Mesenchymal stem cell (in vitro differentiated cells and primary cell): ENCODE data around the gene UPF1.
A peak's percentile ranks its signal among the peaks of the same experiment; 100 is the strongest.

Source experiments
- DNase-seq: peaks from one replicate; pipeline ENCODE4 v3.0.0-alpha.2; 2013
- H2AFZ ChIP-seq: one replicate; pipeline ENCODE4 v1.6.1; 2013; ENCODE audit warnings: low read depth, mild to moderate bottlenecking, control low read depth, inconsistent platforms, low read length, moderate library complexity
- H2AK5ac ChIP-seq: 2 replicates; pipeline ENCODE4 v1.6.1; 2013; ENCODE audit warnings: low read length, moderate library complexity, mild to moderate bottlenecking, inconsistent platforms; ENCODE audit not compliant: severe bottlenecking
- H2BK120ac ChIP-seq: one replicate; pipeline ENCODE4 v1.6.1; 2013; ENCODE audit warnings: low read depth, mild to moderate bottlenecking, inconsistent platforms, low read length, moderate library complexity
- H2BK12ac ChIP-seq, 2 experiments: one replicate each; pipeline ENCODE4 v1.6.1; 2013; ENCODE audit warnings: inconsistent platforms in 2 of 2, low read length in 2 of 2, mild to moderate bottlenecking in 2 of 2, moderate library complexity in 2 of 2, control low read depth in 1 of 2
- H2BK15ac ChIP-seq: one replicate; pipeline ENCODE4 v1.6.1; 2013; ENCODE audit warnings: mild to moderate bottlenecking, low read depth, inconsistent platforms; ENCODE audit not compliant: poor library complexity, severe bottlenecking
- H2BK5ac ChIP-seq: 2 replicates; pipeline ENCODE4 v1.6.1; 2013; ENCODE audit warnings: low read depth, mild to moderate bottlenecking, low read length, control low read depth, inconsistent platforms; ENCODE audit not compliant: poor library complexity, severe bottlenecking
- H3K14ac ChIP-seq, 2 experiments: one replicate each; pipeline ENCODE4 v1.6.1; 2013; ENCODE audit warnings: inconsistent platforms in 2 of 2, low read length in 2 of 2, control low read depth in 1 of 2, mild to moderate bottlenecking in 1 of 2, moderate library complexity in 1 of 2
- H3K18ac ChIP-seq, 2 experiments: one replicate each; pipeline ENCODE4 v1.6.1; 2013; ENCODE audit warnings: inconsistent platforms in 2 of 2, low read length in 2 of 2, control low read depth in 1 of 2, low read depth in 1 of 2, mild to moderate bottlenecking in 1 of 2
- H3K23ac ChIP-seq, 2 experiments: one replicate each; pipeline ENCODE4 v1.6.1; 2013; ENCODE audit warnings: inconsistent platforms in 2 of 2, low read length in 2 of 2, mild to moderate bottlenecking in 2 of 2, moderate library complexity in 2 of 2, control low read depth in 1 of 2
- H3K27ac ChIP-seq: 2 replicates; pipeline ENCODE4 v1.5.1; 2013; ENCODE audit warnings: mild to moderate bottlenecking, moderate library complexity, low read length, control low read depth, inconsistent platforms; ENCODE audit not compliant: poor library complexity, severe bottlenecking
- H3K27me3 ChIP-seq, 2 experiments: 2 replicates each; pipeline versions ENCODE4 v1.6.1 to v1.7.0; 2013; ENCODE audit warnings: low read length in 2 of 2, mild to moderate bottlenecking in 2 of 2, moderate library complexity in 2 of 2, control low read depth in 1 of 2, inconsistent platforms in 1 of 2; ENCODE audit not compliant: control insufficient read depth in 1 of 2, insufficient read depth in 1 of 2
- H3K36me3 ChIP-seq, 2 experiments: 2 replicates each; pipeline versions ENCODE4 v1.6.1 to v1.7.0; 2013; ENCODE audit warnings: low read length in 2 of 2, control low read depth in 1 of 2, inconsistent platforms in 1 of 2, low read depth in 1 of 2, mild to moderate bottlenecking in 1 of 2; ENCODE audit not compliant: insufficient read depth in 2 of 2, control insufficient read depth in 1 of 2
- H3K4ac ChIP-seq, 2 experiments: one replicate each; pipeline ENCODE4 v1.6.1; 2013; ENCODE audit warnings: inconsistent platforms in 2 of 2, low read length in 2 of 2, mild to moderate bottlenecking in 2 of 2, moderate library complexity in 2 of 2, control low read depth in 1 of 2, low read depth in 1 of 2
- H3K4me1 ChIP-seq: 2 replicates; pipeline ENCODE4 v1.6.1; 2013; ENCODE audit warnings: low read depth, low read length, control low read depth; ENCODE audit not compliant: control insufficient read depth, insufficient read depth
- H3K4me2 ChIP-seq: 2 replicates; pipeline ENCODE4 v1.6.1; 2013; ENCODE audit warnings: low read length, mild to moderate bottlenecking, inconsistent platforms; ENCODE audit not compliant: poor library complexity, severe bottlenecking
- H3K4me3 ChIP-seq, 2 experiments: 2 replicates each; pipeline versions ENCODE4 v1.5.1 to v1.7.0; 2013; ENCODE audit warnings: low read length in 2 of 2, mild to moderate bottlenecking in 2 of 2, control low read depth in 1 of 2, low read depth in 1 of 2; ENCODE audit not compliant: insufficient read depth in 1 of 2
- H3K79me1 ChIP-seq: replicated peaks from 2 replicates; pipeline ENCODE4 v1.6.1; 2013; ENCODE audit warnings: mild to moderate bottlenecking, control low read depth, low read length, inconsistent platforms; ENCODE audit not compliant: poor library complexity, severe bottlenecking
- H3K9ac ChIP-seq: 2 replicates; pipeline ENCODE4 v1.7.0; 2013; ENCODE audit warnings: mild to moderate bottlenecking, low read length, moderate library complexity
- H3K9me3 ChIP-seq: 2 replicates; pipeline ENCODE4 v1.7.0; 2013; ENCODE audit warnings: mild to moderate bottlenecking, low read length; ENCODE audit not compliant: control insufficient read depth
- H4K8ac ChIP-seq: one replicate; pipeline ENCODE4 v1.6.1; 2013; ENCODE audit warnings: inconsistent platforms, mild to moderate bottlenecking, low read length, moderate library complexity
- H4K91ac ChIP-seq: one replicate; pipeline ENCODE4 v1.6.1; 2013; ENCODE audit warnings: mild to moderate bottlenecking, low read length, inconsistent platforms
- WGBS: methylation state at CpG from one replicate; pipeline ENCODE4 v1.1.7; 2013; ENCODE audit warnings: mixed read lengths; 5-methylcytosine and 5-hydroxymethylcytosine counted together

UPF1 gene

DNA sequence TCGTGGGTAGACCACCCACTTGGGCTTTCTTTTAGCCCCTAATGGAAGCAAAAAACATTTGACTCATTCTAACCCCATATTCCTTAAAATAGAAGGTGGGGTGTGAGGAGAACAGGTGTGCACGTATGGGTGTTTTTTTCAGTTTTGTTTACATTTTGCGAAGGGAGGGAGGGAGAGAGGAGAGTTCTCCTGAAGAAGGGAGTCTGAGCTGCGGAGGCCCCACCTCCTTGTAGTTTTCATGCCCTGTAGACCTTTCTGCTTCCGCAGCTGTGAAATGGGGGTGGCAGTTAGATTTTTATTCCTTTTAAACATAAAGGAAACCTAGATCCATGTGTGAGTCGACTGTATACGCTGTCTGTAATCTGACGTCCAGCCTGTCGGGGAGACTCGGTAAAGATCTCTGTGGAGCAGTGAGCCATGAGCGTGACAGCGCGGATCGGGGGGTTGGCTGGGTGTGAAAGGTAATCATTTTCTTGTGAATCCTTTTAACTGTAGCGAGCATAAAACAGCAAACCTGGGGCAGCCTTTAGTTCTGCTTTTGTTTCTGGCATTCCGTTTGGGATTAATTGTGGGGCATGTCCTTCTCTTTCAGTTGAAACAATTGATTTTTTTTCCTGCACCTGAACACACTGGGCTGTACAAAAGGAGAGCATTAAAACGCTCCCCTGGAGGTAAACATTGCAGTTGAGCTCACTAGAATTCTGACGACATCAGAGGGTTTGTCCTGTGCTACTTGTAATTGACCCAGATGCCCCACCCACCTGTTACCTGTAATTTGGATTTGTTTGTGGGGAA lies 2.3 kb downstream of the UPF1 start:
- Histone ChIP-seq H4K91ac (no peak overlapping the region), H3K4me2 (peak overlapping the region; percentile 92), H3K9me3 (no peaks in the 10 kb centered on the region), H4K8ac (no peak overlapping the region), H3K27me3 (no peaks in the 10 kb centered on the region), H2AFZ (no peak overlapping the region), H3K27ac (no peak overlapping the region), H2BK120ac (no peak overlapping the region), H3K4me3 (peak overlapping the region in 1 of 2 experiments; percentile 92), H3K36me3 (peaks cover 16 to 18% of the 10 kb centered on the region in 2 experiments), H3K4me1 (peaks cover 17% of the 10 kb centered on the region), H3K79me1 (peaks cover 1% of the 10 kb centered on the region), H2AK5ac (no peak overlapping the region), H3K14ac (no peak overlapping the region), H2BK12ac (no peak overlapping the region), H3K9ac (peak overlapping the region; percentile 95), H3K4ac (no peak overlapping the region), H3K23ac (no peak overlapping the region), H3K18ac (no peak overlapping the region), H2BK15ac (no peak overlapping the region), H2BK5ac (no peak overlapping the region)
- 58% methylated on average over 18 of the region's 18 CpGs for WGBS
- DNase-seq = peak; percentile 21

DNA sequence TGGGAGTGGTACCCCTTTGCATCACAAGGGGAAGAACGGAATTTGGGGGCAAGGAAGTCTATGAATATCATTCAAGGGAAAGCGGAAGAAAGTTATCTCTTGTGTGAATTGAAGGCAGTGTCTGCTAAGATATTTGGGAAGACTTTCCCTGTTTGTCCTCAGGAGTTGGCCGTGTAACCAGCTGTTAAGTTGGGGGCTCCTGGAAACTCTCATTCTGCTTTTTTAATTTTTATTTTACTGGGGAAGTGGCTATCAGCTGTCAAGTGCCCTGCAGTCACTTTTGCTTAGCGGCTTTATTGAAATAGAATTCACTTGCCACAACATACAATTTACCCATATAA lies 2.9 kb downstream of the UPF1 start:
- Histone ChIP-seq H2BK5ac (no peak overlapping the region), H3K4me2 (peak overlapping the region; percentile 92), H2BK12ac (no peak overlapping the region), H3K4me1 (peaks cover 21% of the 10 kb centered on the region), H3K27me3 (no peaks in the 10 kb centered on the region), H3K23ac (no peak overlapping the region), H2AK5ac (no peak overlapping the region), H3K4me3 (peak overlapping the region in 1 of 2 experiments; percentile 92), H3K4ac (no peak overlapping the region), H3K14ac (no peak overlapping the region), H3K9me3 (no peaks in the 10 kb centered on the region), H4K91ac (no peak overlapping the region), H2BK120ac (no peak overlapping the region), H2BK15ac (no peak overlapping the region), H3K18ac (no peak overlapping the region), H4K8ac (no peak overlapping the region), H3K36me3 (peaks cover 20 to 21% of the 10 kb centered on the region in 2 experiments), H3K9ac (peak overlapping the region; percentile 95), H3K79me1 (peaks cover 3% of the 10 kb centered on the region), H2AFZ (no peak overlapping the region), H3K27ac (no peak overlapping the region)
- DNase-seq = no peak
- 89% methylated on average over 4 of the region's 4 CpGs for WGBS

DNA sequence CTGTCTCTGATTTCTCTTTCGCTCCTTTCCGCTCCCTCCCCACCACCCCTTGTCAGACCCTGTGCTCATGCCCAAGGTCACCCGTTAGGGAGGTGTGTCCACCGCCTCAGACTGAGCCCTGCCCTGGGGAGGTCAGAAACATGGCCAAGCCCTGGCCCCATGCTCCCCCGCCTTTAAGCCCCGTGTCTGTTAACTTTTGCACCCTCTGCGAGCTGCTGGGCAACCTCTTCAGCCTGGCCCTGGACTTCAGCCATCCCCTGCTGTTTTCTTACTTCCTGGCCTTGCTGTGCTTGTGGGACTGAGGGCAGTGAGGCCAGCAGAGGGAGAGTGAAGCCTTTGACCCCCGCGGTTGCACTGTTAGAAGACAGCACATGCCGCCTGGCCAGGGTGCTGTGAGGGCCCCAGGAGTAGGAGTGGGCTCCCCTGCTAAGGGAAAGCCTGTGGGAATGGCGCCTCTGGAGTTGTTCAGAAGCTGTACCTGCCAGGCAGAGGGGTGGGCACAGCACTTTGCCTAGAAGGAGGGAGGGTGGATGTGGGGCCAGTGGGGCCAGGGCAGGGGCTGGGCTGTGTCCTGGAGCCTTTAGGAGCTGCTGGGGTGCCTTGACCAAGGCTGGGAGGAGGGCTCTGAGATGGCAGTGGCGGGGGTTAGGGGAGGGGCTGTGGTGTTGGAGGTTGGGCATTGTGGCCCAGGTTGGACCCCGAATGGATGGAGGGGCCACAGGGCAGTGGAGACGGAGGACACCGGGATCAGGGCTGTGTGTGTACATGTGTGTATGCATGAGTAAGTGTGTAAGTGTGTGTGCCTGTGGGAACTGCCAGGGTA lies 7.9 kb downstream of the UPF1 start:
- Histone ChIP-seq H3K36me3 (peaks cover 21 to 25% of the 10 kb centered on the region in 2 experiments), H3K79me1 (peaks cover 5% of the 10 kb centered on the region), H3K9me3 (no peaks in the 10 kb centered on the region), H4K91ac (no peak overlapping the region), H2BK15ac (no peak overlapping the region), H3K18ac (no peak overlapping the region), H3K14ac (no peak overlapping the region), H3K4me3 (no peak overlapping the region), H3K9ac (peak overlapping the region; percentile 36), H2BK12ac (peak overlapping the region in 1 of 2 experiments; percentile 58), H2AK5ac (no peak overlapping the region), H3K27ac (no peak overlapping the region), H3K4ac (no peak overlapping the region), H3K23ac (peak overlapping the region in 1 of 2 experiments; percentile 14), H3K27me3 (no peaks in the 10 kb centered on the region), H4K8ac (no peak overlapping the region), H3K4me1 (peaks cover 41% of the 10 kb centered on the region), H2AFZ (no peak overlapping the region), H2BK120ac (no peak overlapping the region), H2BK5ac (no peak overlapping the region), H3K4me2 (peak overlapping the region; percentile 5)
- DNase-seq = peak; percentile 43
- 82% methylated on average over 14 of the region's 15 CpGs for WGBS
